ENCODE measurements around the gene CACHD1. TPM values are rescaled to one million over a fixed set of nuclear protein-coding genes. Genes with fewer than 3 reads are reported as not detected.

CACHD1 gene
- total and polyA plus RNA-seq, 2 of the 8 experiments (the other 6 are each of a cell fraction or from before 2014, with no cell fraction given), result 22.2 to 42.5 TPM

GRCh38 chr1:64453688-64454087 lies 16.2 kb upstream of the CACHD1 start (continued):
- no peak for TF ChIP-seq CBX5 (IDR thresholded peaks at IDR 0.05; ENCODE audit: low read depth, low read length)

Measured in H1 (cell line).